Breast epithelium (tissue), 3 donors: ENCODE results near the gene FICD.

ENCODE experiments used
- POLR2A ChIP-seq: fragments of 450-650 bp; IDR thresholded peaks from one replicate; pipeline ENCODE4 v1.6.1; 2016; ENCODE audit warnings: antibody characterized with exemption, mild to moderate bottlenecking, moderate library complexity
- TF ChIP-seq, protein P1 (sequence below), 3 donors: fragments of 450-650 bp; IDR thresholded peaks; one replicate each; pipeline ENCODE4 v1.5.1; 2016 to 2017; ENCODE audit warnings: antibody characterized with exemption in 3 of 3, mild to moderate bottlenecking in 3 of 3, moderate library complexity in 3 of 3

DNA sequence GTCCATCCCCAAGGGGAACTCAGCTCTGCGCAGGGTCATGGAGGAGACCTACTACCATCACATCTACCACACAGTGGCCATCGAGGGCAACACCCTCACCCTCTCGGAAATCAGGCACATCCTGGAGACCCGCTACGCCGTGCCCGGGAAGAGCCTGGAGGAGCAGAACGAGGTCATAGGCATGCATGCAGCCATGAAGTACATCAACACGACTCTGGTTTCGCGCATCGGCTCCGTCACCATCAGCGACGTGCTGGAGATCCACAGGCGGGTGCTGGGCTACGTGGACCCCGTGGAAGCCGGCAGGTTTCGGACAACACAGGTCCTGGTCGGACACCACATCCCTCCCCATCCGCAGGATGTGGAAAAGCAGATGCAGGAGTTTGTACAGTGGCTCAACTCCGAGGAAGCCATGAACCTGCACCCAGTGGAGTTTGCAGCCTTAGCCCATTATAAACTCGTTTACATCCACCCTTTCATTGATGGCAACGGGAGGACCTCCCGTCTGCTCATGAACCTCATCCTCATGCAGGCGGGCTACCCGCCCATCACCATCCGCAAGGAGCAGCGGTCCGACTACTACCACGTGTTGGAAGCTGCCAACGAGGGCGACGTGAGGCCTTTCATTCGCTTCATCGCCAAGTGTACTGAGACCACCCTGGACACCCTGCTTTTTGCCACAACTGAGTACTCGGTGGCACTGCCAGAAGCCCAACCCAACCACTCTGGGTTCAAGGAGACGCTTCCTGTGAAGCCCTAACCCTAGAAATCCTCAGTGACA, 3.8 kb downstream of the FICD start:
- TF ChIP-seq, protein P1, sequence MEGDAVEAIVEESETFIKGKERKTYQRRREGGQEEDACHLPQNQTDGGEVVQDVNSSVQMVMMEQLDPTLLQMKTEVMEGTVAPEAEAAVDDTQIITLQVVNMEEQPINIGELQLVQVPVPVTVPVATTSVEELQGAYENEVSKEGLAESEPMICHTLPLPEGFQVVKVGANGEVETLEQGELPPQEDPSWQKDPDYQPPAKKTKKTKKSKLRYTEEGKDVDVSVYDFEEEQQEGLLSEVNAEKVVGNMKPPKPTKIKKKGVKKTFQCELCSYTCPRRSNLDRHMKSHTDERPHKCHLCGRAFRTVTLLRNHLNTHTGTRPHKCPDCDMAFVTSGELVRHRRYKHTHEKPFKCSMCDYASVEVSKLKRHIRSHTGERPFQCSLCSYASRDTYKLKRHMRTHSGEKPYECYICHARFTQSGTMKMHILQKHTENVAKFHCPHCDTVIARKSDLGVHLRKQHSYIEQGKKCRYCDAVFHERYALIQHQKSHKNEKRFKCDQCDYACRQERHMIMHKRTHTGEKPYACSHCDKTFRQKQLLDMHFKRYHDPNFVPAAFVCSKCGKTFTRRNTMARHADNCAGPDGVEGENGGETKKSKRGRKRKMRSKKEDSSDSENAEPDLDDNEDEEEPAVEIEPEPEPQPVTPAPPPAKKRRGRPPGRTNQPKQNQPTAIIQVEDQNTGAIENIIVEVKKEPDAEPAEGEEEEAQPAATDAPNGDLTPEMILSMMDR (IDR thresholded peaks at IDR 0.05) = no peak
- no peak for TF ChIP-seq POLR2A
